SK-N-SH (cell line): ENCODE results near the gene IDE. TPM values are rescaled to one million over a fixed set of nuclear protein-coding genes. Genes with fewer than 3 reads are reported as not detected.

Experiments
- CTCF ChIA-PET: fragments of 300-600, 350-600 bp; formaldehyde crosslinking; extraction: SDS; loops from one replicate; lab custom pipeline; 2021; lab: Yijun Ruan, JAX
- POLR2A ChIA-PET: fragments of 350-600 bp; sonication (Branson Sonifier 250); formaldehyde crosslinking; extraction: SDS; loops from one replicate; lab custom pipeline; 2020; ENCODE audit warnings: antibody characterized with exemption, inconsistent platforms; lab: Yijun Ruan, JAX
- DNase-seq: peaks from one replicate; pipeline ENCODE4 v3.0.0; 2012
- H2AFZ ChIP-seq: fragments of 200-600 bp; sonication (generic); 2 replicates; pipeline ENCODE4 v1.8.1; 2016; ENCODE audit warnings: antibody characterized with exemption, mild to moderate bottlenecking, low read depth
- H3F3A ChIP-seq: fragments of 200-600 bp; sonication (generic); replicated peaks from 2 replicates; pipeline ENCODE3; 2016; ENCODE audit warnings: antibody characterized with exemption, mild to moderate bottlenecking; ENCODE audit not compliant: insufficient read depth
- H3K27ac ChIP-seq, 2 experiments: fragments of 200-500 bp in 1 of 2; fragments of 200-600 bp in 1 of 2; sonication (Bioruptor generic) in 1 of 2; sonication (generic), shearing (Covaris generic) in 1 of 2; 2 replicates each; pipeline versions ENCODE4 v1.5.1 to v1.6.1; 2014 to 2016; ENCODE audit warnings: low read depth in 2 of 2, inconsistent platforms in 1 of 2, low read length in 1 of 2, mild to moderate bottlenecking in 1 of 2, mixed read lengths in 1 of 2
- H3K27me3 ChIP-seq: fragments of 200-600 bp; sonication (generic), shearing (Covaris generic); 2 replicates; pipeline ENCODE4 v1.6.1; 2016; ENCODE audit warnings: mixed run types; ENCODE audit not compliant: insufficient read depth
- H3K36me3 ChIP-seq, 2 experiments: fragments of 200-500 bp in 1 of 2; fragments of 200-600 bp in 1 of 2; sonication (Bioruptor generic) in 1 of 2; sonication (generic) in 1 of 2; replicated peaks in 1 of 2; 2 replicates each; pipeline versions ENCODE3 to v1.5.1; 2014 to 2016; ENCODE audit warnings: low read length in 1 of 2, mild to moderate bottlenecking in 1 of 2; ENCODE audit not compliant: insufficient read depth in 2 of 2, control insufficient read depth in 1 of 2
- H3K4me1 ChIP-seq, 2 experiments: fragments of 200-500 bp in 1 of 2; fragments of 200-600 bp in 1 of 2; sonication (Bioruptor generic) in 1 of 2; sonication (generic), shearing (Covaris generic) in 1 of 2; 2 replicates each; pipeline versions ENCODE4 v1.5.1 to v1.6.1; 2014 to 2016; ENCODE audit warnings: low read depth in 1 of 2, low read length in 1 of 2, mixed run types in 1 of 2; ENCODE audit not compliant: insufficient read depth in 2 of 2, control insufficient read depth in 1 of 2
- H3K4me2 ChIP-seq: fragments of 200-600 bp; sonication (generic), shearing (Covaris generic); 2 replicates; pipeline ENCODE4 v1.6.1; 2017; ENCODE audit warnings: mixed run types
- H3K4me3 ChIP-seq, 2 experiments: fragments of 200-500 bp in 1 of 2; fragments of 200-600 bp in 1 of 2; sonication (Bioruptor generic) in 1 of 2; sonication (generic), shearing (Covaris generic) in 1 of 2; 2 replicates each; pipeline versions ENCODE4 v1.5.1 to v1.8.1; 2014 to 2016; ENCODE audit warnings: low read depth in 2 of 2, inconsistent platforms in 1 of 2, low read length in 1 of 2, mild to moderate bottlenecking in 1 of 2, mixed read lengths in 1 of 2, moderate library complexity in 1 of 2
- H3K79me2 ChIP-seq: fragments of 200-600 bp; sonication (generic); 2 replicates; pipeline ENCODE4 v1.8.1; 2017; ENCODE audit warnings: mild to moderate bottlenecking; ENCODE audit not compliant: insufficient read depth
- H3K9ac ChIP-seq: fragments of 200-600 bp; sonication (generic); 2 replicates; pipeline ENCODE4 v1.6.1; 2017; ENCODE audit warnings: mixed run types
- H3K9me2 ChIP-seq: fragments of 200-600 bp; sonication (generic); 2 replicates; pipeline ENCODE4 v1.6.1; 2017; ENCODE audit warnings: mixed run types
- H3K9me3 ChIP-seq: fragments of 200-600 bp; sonication (generic); 2 replicates; pipeline ENCODE4 v1.6.1; 2017; ENCODE audit warnings: mixed run types, mild to moderate bottlenecking, moderate library complexity
- H4K20me1 ChIP-seq: fragments of 200-600 bp; sonication (generic); 2 replicates; pipeline ENCODE4 v1.6.1; 2017; ENCODE audit warnings: mild to moderate bottlenecking, mixed run types; ENCODE audit not compliant: insufficient read depth
- FOXJ3 ChIP-seq: sonication (generic); formaldehyde crosslinking; IDR thresholded peaks from 2 replicates; pipeline ENCODE4 v1.5.1; 2020; ENCODE audit warnings: mild to moderate bottlenecking, missing genetic modification reagents
- IRF3 ChIP-seq: fragments of 150-350 bp; IDR thresholded peaks from 2 replicates; pipeline ENCODE4 v1.6.1; 2016; ENCODE audit warnings: mild to moderate bottlenecking, low read depth, low read length
- MAX ChIP-seq: IDR thresholded peaks from 2 replicates; pipeline ENCODE4 v1.4.0; 2012; ENCODE audit warnings: low read depth
- NRF1 ChIP-seq: IDR thresholded peaks from 2 replicates; pipeline ENCODE4 v1.6.1; 2012; ENCODE audit warnings: low read depth, mild to moderate bottlenecking, low read length
- PBX3 ChIP-seq: IDR thresholded peaks from 2 replicates; pipeline ENCODE4; 2012
- SMC3 ChIP-seq: IDR thresholded peaks from 2 replicates; pipeline ENCODE4 v1.6.1; 2012; ENCODE audit warnings: low read depth, low read length, improper control_type of control experiment
- TEAD4 ChIP-seq: IDR thresholded peaks from 2 replicates; pipeline ENCODE4 v1.4.0; 2012; ENCODE audit warnings: mild to moderate bottlenecking, borderline replicate concordance; ENCODE audit not compliant: insufficient read depth
- USF1 ChIP-seq: IDR thresholded peaks from 2 replicates; pipeline ENCODE4 v1.4.0; 2012; ENCODE audit warnings: low read depth, borderline replicate concordance
- ZBTB33 ChIP-seq: IDR thresholded peaks from 2 replicates; pipeline ENCODE4 v1.4.0; 2012; ENCODE audit warnings: low read depth, borderline replicate concordance
- polyA plus RNA-seq, 3 experiments: library from polyadenylated mRNA; depleted of rRNA; stranded (reverse); fragments of >200 nt; gene quantifications; 2 replicates each; pipeline ENCODE4 v1.2.3, GENCODE V29; 2012

Gene IDE
- polyA plus RNA-seq, 1 of the 3 experiments (the other 2 are of a cell fraction) = 9.3 TPM

GRCh38 chr10:92573798-92574547 lies at the start of gene IDE (continued):
- TF ChIP-seq PBX3 (no peak), USF1 (no peak), NRF1 (peak; percentile 91), FOXJ3 (CRISPR knock-in tag) (no peak), SMC3 (peak; percentile 60), TEAD4 (peak; percentile 49; the same call in 1 of the 2 replicates), ZBTB33 (no peak), MAX (peak; percentile 51)

GRCh38 chr10:92619368-92619767 lies 45.5 kb upstream of the IDE start:
- H3K4me2 ChIP-seq = no peak overlapping the region
- no peaks in the 10 kb centered on the region for H4K20me1 ChIP-seq
- H3K9me2 ChIP-seq = no peaks in the 10 kb centered on the region
- TF ChIP-seq IRF3 = no peak
- no peak overlapping the region for H3K9ac ChIP-seq
- H3K27ac ChIP-seq = no peak overlapping the region
- H2AFZ ChIP-seq = no peak overlapping the region
- no peak for DNase-seq
- no peaks in the 10 kb centered on the region for H3K4me1 ChIP-seq
- ChIA-PET CTCF (interaction anchor here (1.6 kb wide), 1 partner anchor 223 kb away, joined by 3 read pairs; no protein-coding TSS in a partner anchor), POLR2A (no interaction called here)
- no peaks in the 10 kb centered on the region for H3K27me3 ChIP-seq
- H3F3A ChIP-seq = peaks cover 4% of the 10 kb centered on the region
- peaks cover 27% of the 10 kb centered on the region for H3K79me2 ChIP-seq
- H3K9me3 ChIP-seq = no peaks in the 10 kb centered on the region
- H3K4me3 ChIP-seq = no peak overlapping the region
- peaks cover 2 to 51% of the 10 kb centered on the region in 2 experiments for H3K36me3 ChIP-seq
